IgD-negative memory B cell (primary cell): Measurements from ENCODE around the gene WARS2. TPM values are rescaled to one million over a fixed set of nuclear protein-coding genes. Genes with fewer than 3 reads are reported as not detected.

Experiments used
- H3K27ac Mint-ChIP-seq, 3 donors: one replicate each; pipeline ENCODE4 v1.8.0; 2020 to 2022; ENCODE audit warnings: mild to moderate bottlenecking in 3 of 3, mixed read lengths in 3 of 3, moderate library complexity in 1 of 3
- H3K27me3 Mint-ChIP-seq: one replicate; pipeline ENCODE4 v1.8.0; 2021; ENCODE audit warnings: mixed read lengths
- H3K36me3 Mint-ChIP-seq: one replicate; pipeline ENCODE4 v1.8.0; 2020; ENCODE audit warnings: mild to moderate bottlenecking, mixed read lengths
- H3K4me1 Mint-ChIP-seq, 3 donors: one replicate each; pipeline ENCODE4 v1.8.0; 2020 to 2022; ENCODE audit warnings: mixed read lengths in 3 of 3, mild to moderate bottlenecking in 1 of 3
- H3K4me3 Mint-ChIP-seq, 4 donors: one replicate each; pipeline ENCODE4 v1.8.0; 2020 to 2022; ENCODE audit warnings: mild to moderate bottlenecking in 4 of 4, mixed read lengths in 4 of 4, moderate library complexity in 3 of 4
- H3K9me3 Mint-ChIP-seq, 3 donors: one replicate each; pipeline ENCODE4 v1.8.0; 2020 to 2021; ENCODE audit warnings: mixed read lengths in 3 of 3, mild to moderate bottlenecking in 1 of 3
- polyA plus RNA-seq: library from polyadenylated mRNA; unstranded; fragments of 300-500 nt; fragmentation: Illumina TruSeq; gene quantifications from one replicate; pipeline ENCODE4 v1.2.3, GENCODE V29; 2021

The WARS2 gene
- polyA plus RNA-seq, 1 donor from 2014 or later = 12.1 TPM

DNA sequence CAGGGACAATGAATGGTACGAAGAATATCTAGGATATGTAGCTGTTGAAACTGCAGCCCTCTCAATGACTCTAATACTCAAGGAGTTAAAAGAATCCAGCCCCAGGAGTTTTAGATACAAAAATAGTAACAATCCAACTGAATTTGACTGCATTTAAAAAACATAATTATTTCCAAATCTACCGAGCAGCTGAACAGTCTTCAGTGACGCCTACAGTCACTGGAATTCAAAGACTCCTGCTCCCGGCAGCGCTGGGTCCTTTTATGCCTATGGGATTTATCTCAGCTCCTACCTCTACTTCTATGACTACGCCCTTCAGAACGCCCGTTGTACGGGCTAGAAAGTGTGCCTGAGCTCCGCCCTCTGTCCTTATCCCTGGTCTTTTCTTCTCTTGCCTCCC is 55.7 kb downstream of the WARS2 start:
- Mint-ChIP-seq H3K36me3 (peaks cover 6% of the 10 kb centered on the region), H3K9me3 (peaks cover 0 to 5% (median 0%) of the 10 kb centered on the region in 3 donors), H3K27me3 (no peaks in the 10 kb centered on the region), H3K4me3 (no peak overlapping the region), H3K27ac (peak overlapping the region in 1 of 3 donors; percentile 32), H3K4me1 (peaks cover 5 to 8% (median 5%) of the 10 kb centered on the region in 3 donors)

DNA sequence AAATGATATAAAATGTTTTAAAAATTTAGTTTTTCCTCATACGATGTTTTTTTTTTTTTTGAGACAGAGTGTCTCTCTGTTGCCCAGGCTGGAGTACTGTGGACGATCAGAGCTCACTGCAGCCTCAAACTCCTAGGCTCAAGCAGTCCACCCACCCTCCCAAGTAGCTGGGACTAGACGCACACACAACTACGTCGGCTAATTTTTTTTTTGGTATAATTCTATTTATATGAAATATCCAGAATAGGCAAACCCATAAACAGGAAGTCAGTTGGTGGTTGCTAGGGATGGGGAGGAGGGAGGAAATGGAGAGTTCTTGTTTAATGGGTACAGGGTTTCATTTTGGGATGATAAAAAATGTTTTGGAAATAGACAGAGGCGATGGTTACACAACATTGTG is 56.5 kb downstream of the WARS2 start:
- H3K36me3 Mint-ChIP-seq = peaks cover 6% of the 10 kb centered on the region
- no peak overlapping the region for H3K27ac Mint-ChIP-seq
- peaks cover 0 to 5% (median 0%) of the 10 kb centered on the region in 3 donors for H3K9me3 Mint-ChIP-seq
- no peaks in the 10 kb centered on the region for H3K27me3 Mint-ChIP-seq
- H3K4me1 Mint-ChIP-seq = peaks cover 5 to 8% (median 5%) of the 10 kb centered on the region in 3 donors
- no peak overlapping the region for H3K4me3 Mint-ChIP-seq

DNA sequence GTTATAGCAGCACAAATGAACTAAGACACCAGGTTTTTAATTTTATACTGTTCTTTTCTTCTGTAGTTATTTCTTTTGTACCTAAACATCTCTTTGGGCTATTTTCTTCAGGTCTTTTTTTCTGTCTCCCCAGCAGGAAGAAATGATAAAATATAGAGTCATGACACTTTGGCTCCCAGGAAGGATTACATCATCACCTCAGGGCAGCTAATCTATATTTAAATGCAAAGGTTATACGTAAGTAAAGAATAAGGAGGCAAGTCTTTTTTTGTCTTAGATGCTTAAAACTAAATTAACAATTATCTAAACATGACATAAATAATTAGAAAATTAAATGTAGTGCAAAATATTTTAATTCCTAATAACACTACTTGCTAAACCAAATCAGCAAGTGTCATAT is 57.0 kb downstream of the WARS2 start:
- Mint-ChIP-seq H3K4me1 (peaks cover 5 to 8% (median 5%) of the 10 kb centered on the region in 3 donors), H3K27ac (no peak overlapping the region), H3K36me3 (peaks cover 7% of the 10 kb centered on the region), H3K9me3 (peaks cover 0 to 5% (median 0%) of the 10 kb centered on the region in 3 donors), H3K4me3 (no peak overlapping the region), H3K27me3 (no peaks in the 10 kb centered on the region)

DNA sequence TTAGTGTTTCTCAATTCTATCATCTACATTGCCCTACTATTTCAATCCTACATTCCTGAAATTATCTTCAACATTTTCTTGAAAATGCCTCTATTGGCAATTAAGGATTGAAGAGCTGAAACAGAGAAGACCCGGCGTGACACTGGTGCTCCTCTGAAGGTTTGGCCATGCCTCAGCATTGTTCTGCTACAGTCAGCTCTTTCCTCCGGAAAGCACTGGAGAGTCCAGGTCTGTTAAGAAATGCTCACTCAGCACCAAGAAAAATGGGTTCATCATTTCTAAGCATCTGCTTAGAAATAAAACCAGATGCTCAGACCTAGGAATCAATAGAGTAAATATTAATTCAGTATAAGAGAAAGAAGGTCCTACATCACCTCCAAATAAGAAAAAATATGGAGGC is 58.8 kb downstream of the WARS2 start:
- no peak overlapping the region for H3K27ac Mint-ChIP-seq
- peaks cover 7% of the 10 kb centered on the region for H3K36me3 Mint-ChIP-seq
- peaks cover 0 to 2% (median under 1%) of the 10 kb centered on the region in 3 donors for H3K4me1 Mint-ChIP-seq
- H3K4me3 Mint-ChIP-seq = no peak overlapping the region
- no peaks in the 10 kb centered on the region for H3K27me3 Mint-ChIP-seq
- H3K9me3 Mint-ChIP-seq = peaks cover 0 to 5% (median 0%) of the 10 kb centered on the region in 3 donors

DNA sequence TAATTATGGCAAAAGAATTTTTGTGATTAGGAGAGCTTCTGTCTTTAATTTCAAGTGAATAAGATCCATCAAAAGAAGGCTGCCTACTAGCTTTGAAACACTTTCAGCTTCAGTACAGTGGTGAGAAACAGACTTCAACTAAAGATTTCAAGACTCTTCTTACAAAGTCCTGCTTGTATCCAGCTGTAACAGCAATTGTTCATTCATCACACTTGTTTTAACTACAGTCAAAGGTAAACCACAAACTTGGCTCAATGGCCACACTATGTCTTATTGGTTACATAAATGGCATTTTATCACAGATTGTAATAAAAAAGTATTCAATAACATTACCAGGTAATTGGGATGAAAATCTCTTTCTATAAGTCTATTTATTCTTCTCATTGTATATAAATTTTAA is 59.2 kb downstream of the WARS2 start:
- peaks cover 7% of the 10 kb centered on the region for H3K36me3 Mint-ChIP-seq
- H3K9me3 Mint-ChIP-seq = peaks cover 0 to 5% (median 0%) of the 10 kb centered on the region in 3 donors
- H3K4me1 Mint-ChIP-seq = peaks cover 0 to 1% (median 0%) of the 10 kb centered on the region in 3 donors
- no peak overlapping the region for H3K4me3 Mint-ChIP-seq
- H3K27ac Mint-ChIP-seq = no peak overlapping the region
- H3K27me3 Mint-ChIP-seq = no peaks in the 10 kb centered on the region

DNA sequence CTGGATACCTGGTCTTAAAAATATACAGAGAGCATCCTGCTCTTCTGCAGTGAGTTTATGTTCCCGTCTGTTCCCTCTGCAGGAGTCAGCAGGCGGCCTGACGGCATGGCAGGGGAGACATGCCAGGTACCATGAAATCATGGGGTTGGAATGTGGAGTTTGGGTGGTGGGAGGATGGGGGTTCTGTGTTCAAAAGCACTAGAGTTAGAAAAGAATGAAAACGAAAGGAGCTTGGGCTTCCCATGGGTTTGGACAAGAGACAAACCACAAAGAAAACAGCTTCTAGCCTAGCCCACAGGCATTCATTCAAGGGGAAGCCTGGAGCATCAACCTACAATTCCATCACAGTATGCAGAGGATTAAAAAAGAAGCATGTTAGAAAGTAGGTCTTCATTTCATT is 59.9 kb downstream of the WARS2 start:
- Mint-ChIP-seq H3K9me3 (peaks cover 0 to 5% (median 0%) of the 10 kb centered on the region in 3 donors), H3K4me3 (no peak overlapping the region), H3K27ac (no peak overlapping the region), H3K27me3 (no peaks in the 10 kb centered on the region), H3K36me3 (peaks cover 7% of the 10 kb centered on the region), H3K4me1 (peaks cover 0 to 1% (median 0%) of the 10 kb centered on the region in 3 donors)

DNA sequence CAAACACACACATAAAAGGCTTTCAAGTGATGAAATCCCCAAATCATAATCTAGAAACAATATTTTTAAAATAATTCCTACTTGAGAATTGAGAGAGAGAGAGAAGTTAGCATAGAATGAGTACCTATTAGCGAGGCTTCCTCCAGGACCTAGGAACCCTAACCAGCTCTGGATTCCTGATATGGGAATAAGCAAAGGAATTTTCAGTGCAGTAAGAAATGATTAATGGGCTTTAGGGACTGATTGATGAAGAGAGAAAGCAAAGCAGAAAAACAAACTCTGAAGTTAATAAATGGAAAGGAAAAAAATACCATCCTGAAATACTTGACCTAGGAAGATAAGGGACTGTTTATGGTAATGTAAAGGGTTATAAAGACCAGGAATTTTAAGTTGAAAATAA is 60.6 kb downstream of the WARS2 start:
- peaks cover 0 to 5% (median 0%) of the 10 kb centered on the region in 3 donors for H3K9me3 Mint-ChIP-seq
- no peak overlapping the region for H3K27ac Mint-ChIP-seq
- H3K36me3 Mint-ChIP-seq = peaks cover 4% of the 10 kb centered on the region

DNA sequence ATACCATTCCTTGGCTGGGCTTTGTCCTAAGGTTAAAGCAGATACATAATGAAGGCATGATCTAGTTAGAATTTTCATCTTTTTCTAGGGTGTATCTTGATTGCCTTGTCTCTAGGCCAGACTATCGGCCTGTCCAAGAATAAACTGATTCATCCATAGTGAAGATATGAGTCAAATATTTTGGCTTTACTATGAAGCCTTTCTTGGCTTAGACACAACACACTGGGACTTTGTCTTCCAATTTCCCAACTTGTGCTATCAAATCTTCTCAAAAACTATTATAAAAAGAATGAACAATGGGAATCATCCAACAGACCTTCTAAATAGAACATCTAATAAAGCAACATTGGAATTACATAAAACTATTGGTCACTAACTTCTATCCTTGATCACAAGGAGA is 64.8 kb downstream of the WARS2 start:
- H3K27ac Mint-ChIP-seq = no peak overlapping the region
- no peaks in the 10 kb centered on the region for H3K27me3 Mint-ChIP-seq
- H3K4me3 Mint-ChIP-seq = no peak overlapping the region
- H3K9me3 Mint-ChIP-seq = peaks cover 3 to 4% (median 3%) of the 10 kb centered on the region in 3 donors
- H3K4me1 Mint-ChIP-seq = peaks cover 0 to 1% (median 0%) of the 10 kb centered on the region in 3 donors
- peaks cover 18% of the 10 kb centered on the region for H3K36me3 Mint-ChIP-seq

More for the DNA sequence above, 60.6 kb downstream of the WARS2 start:
- peaks cover 0 to 1% (median 0%) of the 10 kb centered on the region in 3 donors for H3K4me1 Mint-ChIP-seq
- H3K4me3 Mint-ChIP-seq = no peak overlapping the region
- H3K27me3 Mint-ChIP-seq = no peaks in the 10 kb centered on the region

DNA sequence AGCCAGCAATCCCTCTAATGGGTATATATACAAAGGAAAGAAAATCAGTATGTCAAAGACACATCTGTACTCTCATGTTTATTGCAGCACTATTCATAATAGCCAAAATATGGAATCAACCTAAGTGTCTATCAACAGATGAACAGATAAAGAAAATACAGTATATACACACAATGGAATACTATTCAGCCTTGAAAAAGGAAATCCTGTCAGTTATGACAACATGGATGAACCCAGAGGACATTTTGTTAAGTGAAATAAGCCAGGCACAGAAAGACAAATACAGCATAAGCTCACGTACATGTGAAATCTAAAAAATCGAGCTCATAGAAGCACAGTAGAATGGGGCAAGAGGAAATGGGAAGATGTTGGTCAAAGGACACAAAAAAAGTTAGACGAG is 69.1 kb downstream of the WARS2 start:
- no peak overlapping the region for H3K4me3 Mint-ChIP-seq
- no peaks in the 10 kb centered on the region for H3K27me3 Mint-ChIP-seq
- peaks cover 19% of the 10 kb centered on the region for H3K36me3 Mint-ChIP-seq
- H3K9me3 Mint-ChIP-seq = peaks cover 3 to 4% (median 3%) of the 10 kb centered on the region in 3 donors
- H3K4me1 Mint-ChIP-seq = no peaks in the 10 kb centered on the region
- H3K27ac Mint-ChIP-seq = no peak overlapping the region

DNA sequence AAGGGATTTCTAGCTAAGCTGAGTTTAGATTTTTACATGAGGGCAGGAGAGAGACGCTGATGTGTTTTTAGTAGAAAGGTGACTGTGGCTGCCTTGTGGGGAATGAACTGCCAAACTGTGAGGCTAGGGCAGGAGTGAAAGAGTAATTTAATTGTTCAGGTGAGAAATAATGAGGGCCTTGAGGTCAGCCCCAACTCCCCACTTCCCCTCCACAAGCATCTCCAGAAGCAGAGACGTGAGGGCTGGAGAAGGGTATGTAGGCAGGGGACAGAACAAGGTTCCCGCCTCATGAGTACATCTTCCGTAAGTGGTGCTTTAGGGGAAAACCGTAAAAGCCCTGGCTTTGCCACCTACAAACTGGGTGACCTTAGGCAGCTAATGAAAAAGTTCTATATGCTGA is 70.8 kb downstream of the WARS2 start:
- Mint-ChIP-seq H3K4me1 (no peaks in the 10 kb centered on the region), H3K9me3 (peaks cover 3 to 4% (median 3%) of the 10 kb centered on the region in 3 donors), H3K27ac (no peak overlapping the region), H3K36me3 (peaks cover 18% of the 10 kb centered on the region), H3K4me3 (no peak overlapping the region), H3K27me3 (no peaks in the 10 kb centered on the region)

DNA sequence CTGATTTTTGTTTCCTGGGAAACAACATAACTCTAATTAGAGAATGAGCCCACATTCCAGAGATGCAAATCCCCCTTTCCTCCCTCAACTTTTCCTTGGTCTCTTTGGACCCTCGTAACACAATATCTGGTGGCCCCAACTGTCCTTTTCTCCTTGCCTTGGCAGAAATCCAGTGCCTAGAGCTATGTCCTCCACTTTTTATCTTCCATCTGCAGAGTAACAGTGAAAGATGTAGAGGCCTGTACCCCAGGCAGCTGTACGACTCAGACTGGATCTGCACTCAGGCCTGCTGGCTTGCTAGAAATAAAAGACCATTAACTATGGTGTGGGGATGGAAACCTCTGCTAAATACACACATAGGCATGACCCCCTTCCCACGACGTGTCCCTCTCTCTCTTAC is 72.0 kb downstream of the WARS2 start:
- no peak overlapping the region for H3K27ac Mint-ChIP-seq
- H3K4me1 Mint-ChIP-seq = no peaks in the 10 kb centered on the region
- H3K27me3 Mint-ChIP-seq = no peaks in the 10 kb centered on the region
- peaks cover 13% of the 10 kb centered on the region for H3K36me3 Mint-ChIP-seq
- no peak overlapping the region for H3K4me3 Mint-ChIP-seq
- H3K9me3 Mint-ChIP-seq = peaks cover 3 to 4% (median 3%) of the 10 kb centered on the region in 3 donors

DNA sequence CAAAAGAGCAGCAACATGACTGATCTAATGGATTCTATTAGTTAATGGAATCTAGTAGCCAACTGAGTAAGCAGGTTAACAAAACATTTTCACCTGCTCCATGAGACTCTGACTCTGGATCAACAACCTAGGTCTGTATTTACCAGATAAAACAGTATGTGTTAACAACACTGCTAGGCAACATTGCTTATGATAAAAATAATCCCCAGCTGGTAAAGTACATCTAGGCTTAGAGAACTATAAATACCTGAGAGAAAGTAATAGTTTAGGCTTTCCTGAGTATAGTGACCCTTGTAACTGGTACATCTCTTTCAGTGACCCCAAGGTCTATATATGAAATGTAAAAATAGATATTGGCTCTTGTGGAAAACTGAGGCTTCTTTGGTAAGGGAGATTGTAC is 78.8 kb downstream of the WARS2 start:
- Mint-ChIP-seq H3K36me3 (peaks cover 18% of the 10 kb centered on the region), H3K27ac (no peak overlapping the region), H3K27me3 (no peaks in the 10 kb centered on the region), H3K4me1 (no peaks in the 10 kb centered on the region), H3K4me3 (no peak overlapping the region), H3K9me3 (peaks cover 0 to 7% (median 3%) of the 10 kb centered on the region in 3 donors)

DNA sequence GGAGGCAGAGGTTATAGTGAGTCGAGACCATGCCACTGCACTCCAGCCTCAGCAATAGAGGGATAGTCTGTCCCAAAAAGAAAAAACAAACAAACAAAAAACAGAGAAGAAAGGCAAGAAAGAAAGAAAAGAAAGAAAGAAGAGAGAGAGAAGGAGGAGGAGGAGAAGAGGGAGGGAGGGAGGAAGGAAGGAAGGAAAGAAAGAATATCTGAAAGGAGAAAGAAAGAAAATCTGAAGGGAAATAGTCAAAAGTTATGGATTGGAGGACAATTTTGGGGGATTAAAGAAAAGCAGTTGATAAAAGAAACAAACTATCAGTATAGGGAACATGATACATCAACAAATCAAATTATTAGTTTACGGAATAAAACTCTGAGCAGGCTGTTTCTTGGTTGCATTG is 84.9 kb downstream of the WARS2 start:
- H3K4me3 Mint-ChIP-seq = no peak overlapping the region

DNA sequence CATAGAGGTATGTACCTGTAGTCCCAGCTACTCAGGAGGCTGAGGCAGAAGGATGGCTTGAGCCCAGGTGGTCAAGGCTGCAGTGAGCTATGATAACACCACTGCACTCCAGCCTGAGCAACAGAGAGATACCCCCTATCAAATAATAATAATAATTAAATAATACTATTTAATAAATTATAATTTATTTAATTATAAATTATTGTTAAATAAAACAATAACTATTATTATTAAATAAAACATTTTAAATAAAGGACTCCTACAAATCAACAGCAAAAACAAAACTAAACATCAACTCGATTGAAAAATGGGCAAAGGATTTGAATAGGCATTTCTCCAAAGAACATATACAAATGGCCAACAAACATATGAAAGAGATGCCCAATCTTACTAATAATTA is 86.5 kb downstream of the WARS2 start:
- no peak overlapping the region for H3K27ac Mint-ChIP-seq
- no peak overlapping the region for H3K4me3 Mint-ChIP-seq
- H3K27me3 Mint-ChIP-seq = no peaks in the 10 kb centered on the region
- no peaks in the 10 kb centered on the region for H3K4me1 Mint-ChIP-seq
- H3K9me3 Mint-ChIP-seq = peaks cover 0 to 2% (median 1%) of the 10 kb centered on the region in 3 donors
- H3K36me3 Mint-ChIP-seq = peaks cover 13% of the 10 kb centered on the region

More for the DNA sequence above, 84.9 kb downstream of the WARS2 start:
- Mint-ChIP-seq H3K9me3 (peaks cover 0 to 2% (median 2%) of the 10 kb centered on the region in 3 donors), H3K4me1 (no peaks in the 10 kb centered on the region), H3K27ac (no peak overlapping the region), H3K36me3 (peaks cover 18% of the 10 kb centered on the region), H3K27me3 (no peaks in the 10 kb centered on the region)

DNA sequence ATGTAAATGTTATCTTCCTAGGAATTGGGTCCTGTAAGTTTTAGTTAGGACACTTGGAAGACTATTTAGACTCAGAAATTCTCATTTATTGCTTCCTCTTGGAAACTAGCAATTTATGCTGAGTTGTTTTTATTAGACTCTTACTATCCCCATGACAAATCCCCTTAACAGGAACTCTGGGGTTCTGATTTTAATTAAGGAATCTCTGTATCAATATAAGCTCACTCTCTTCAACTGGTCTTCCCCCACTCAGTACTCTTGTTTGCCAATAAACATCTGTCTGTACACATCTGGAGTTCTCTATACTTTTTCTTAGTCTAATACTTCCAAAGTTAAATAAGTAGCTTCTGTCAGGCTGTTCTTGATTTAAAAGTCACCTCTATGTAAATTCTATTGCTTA is 88.2 kb downstream of the WARS2 start:
- Mint-ChIP-seq H3K4me1 (no peaks in the 10 kb centered on the region), H3K4me3 (no peak overlapping the region), H3K27me3 (no peaks in the 10 kb centered on the region), H3K27ac (no peak overlapping the region), H3K36me3 (peaks cover 11% of the 10 kb centered on the region), H3K9me3 (peaks cover 0 to 2% (median 1%) of the 10 kb centered on the region in 3 donors)

DNA sequence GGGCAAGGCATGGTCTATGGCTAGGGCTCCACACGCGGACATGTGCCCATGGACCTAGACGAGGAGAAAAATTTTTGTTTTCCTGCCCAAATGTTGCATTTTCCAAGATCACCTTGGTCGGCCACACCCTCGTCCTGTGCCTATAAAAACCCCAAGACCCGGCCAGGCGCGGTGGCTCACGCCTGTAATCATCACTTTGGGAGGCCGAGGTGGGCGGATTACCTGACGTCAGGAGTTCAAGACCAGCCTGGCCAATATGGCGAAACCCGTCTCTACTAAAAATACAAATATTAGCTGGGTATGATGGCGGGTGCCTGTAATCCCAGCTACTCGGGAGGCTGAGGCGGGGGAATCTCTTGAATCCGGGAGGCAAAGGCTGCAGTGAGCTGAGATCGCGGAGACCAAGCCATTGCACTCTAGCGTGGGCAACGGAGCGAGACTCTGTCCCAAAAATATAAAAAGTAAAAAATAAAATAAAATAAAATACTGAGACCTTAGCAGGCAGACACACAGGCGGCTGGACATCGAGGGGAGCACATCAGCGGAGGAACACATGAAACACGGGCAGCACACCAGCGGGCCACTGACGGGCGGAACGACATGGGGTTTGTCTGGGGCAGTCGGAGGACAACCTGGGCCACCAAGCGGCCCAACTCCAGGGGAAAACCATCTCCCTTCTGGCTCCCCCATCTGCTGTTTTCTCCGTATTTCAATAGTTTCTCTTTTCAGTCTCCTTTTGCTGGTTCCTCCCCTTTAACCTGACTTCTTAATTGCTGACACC is 91.6 kb downstream of the WARS2 start:
- H3K4me1 Mint-ChIP-seq = no peaks in the 10 kb centered on the region
- H3K9me3 Mint-ChIP-seq = peaks cover 0 to 1% (median 0%) of the 10 kb centered on the region in 3 donors
- H3K27me3 Mint-ChIP-seq = no peaks in the 10 kb centered on the region
- no peak overlapping the region for H3K27ac Mint-ChIP-seq
- no peak overlapping the region for H3K4me3 Mint-ChIP-seq
- H3K36me3 Mint-ChIP-seq = peaks cover 12% of the 10 kb centered on the region
